Renal pelvis (tissue), 4 donors: ENCODE results near the gene LILRB1. TPM values are rescaled to one million over a fixed set of nuclear protein-coding genes. Genes with fewer than 3 reads are reported as not detected.
"Not testable (repeated sequence)": the region's sequence is repeated elsewhere in the genome, so short reads cannot be mapped to it uniquely, and the experiment has no call there.

Experiments used
- DNase-seq: peaks from one replicate; pipeline ENCODE4 v3.0.0-alpha.2; 2013
- polyA plus RNA-seq, 3 donors: library from polyadenylated mRNA; unstranded; fragments of 120-200 nt; gene quantifications; one replicate each; pipeline ENCODE4 v1.2.1, GENCODE V29; 2013; ENCODE audit not compliant: insufficient read length in 3 of 3

The LILRB1 gene
- polyA plus RNA-seq, 3 donors, result 0.91 to 1.4 (median 1.3) TPM

DNA sequence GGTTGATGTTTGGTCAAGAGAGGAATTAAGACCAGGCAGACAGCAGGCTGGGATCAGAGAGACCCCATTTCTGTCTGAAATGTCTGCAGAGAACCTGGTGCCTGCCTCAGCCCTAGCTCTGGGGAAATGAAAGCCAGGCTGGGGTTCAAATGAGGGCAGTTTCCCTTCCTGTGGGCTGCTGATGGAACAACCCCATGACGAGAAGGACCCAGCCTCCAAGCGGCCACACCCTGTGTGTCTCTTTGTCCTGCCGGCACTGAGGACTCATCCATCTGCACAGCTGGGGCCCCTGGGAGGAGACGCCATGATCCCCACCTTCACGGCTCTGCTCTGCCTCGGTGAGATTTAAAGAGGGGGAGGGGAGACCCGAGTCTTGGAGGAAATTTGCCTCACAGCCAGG, 32.4 kb downstream of the LILRB1 start, which contains the start of gene LILRB4:
Gene LILRB4 (plus strand): TSS at position 256 of the 400 bp plus-strand sequence. CDS start 49 bp downstream, at position 305.
- DNase-seq, result no peak

DNA sequence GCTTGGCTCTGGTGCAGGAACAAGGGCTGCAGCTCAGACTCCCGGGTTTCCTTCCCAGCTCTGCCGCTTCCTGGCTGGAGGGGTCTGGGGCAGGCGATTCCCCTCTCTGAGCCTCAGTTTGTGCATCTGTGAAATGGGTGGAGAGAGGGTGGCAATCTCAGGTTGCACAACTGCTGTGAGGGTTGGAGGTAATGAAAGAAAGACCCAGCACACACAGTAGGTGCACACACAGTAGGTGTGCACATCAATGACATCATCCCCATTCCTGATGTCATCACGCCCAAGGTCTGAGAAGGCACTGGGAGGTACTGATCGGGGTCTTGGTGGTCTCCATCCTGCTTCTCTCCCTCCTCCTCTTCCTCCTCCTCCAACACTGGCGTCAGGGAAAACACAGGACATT, 35.2 kb downstream of the LILRB1 start:
- DNase-seq, result no peak

DNA sequence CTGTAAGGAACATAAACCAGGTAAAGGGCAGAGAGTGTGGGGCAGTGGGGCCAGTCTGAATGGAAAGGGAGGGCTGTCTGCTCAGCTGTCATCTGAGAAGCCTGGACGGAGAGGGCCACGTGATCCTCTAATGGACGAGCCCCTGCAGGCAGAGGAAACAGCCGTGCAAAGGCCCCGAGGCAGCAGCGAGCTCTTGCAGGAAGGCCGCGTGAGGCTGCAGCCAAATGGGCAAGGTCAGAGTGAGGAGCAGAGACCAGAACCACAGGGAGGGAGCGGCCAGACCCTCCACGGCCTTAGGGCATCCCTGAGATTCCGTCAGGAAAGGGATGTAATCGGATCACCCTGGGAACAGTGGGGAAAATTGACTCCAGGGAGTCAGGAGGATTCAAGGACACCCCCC, 36.9 kb downstream of the LILRB1 start:
- DNase-seq, result no peak

DNA sequence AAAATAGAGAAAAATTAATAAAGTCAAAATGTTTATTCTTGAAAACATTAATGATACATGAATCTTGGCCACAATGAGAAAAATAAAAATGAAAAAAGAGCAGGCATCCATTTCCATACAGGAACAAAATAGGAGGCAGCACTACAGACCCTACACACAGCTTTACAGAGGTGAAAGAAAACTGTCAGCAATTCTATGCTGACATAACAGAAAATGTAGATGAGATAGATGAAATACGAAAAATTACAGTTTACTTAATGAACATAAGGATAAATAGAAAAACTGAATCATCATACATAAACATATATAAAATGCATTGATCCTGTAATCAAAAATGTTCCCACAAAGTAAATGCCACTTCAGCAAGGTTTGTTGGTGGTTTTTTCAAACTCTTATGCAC, 38.1 kb downstream of the LILRB1 start:
- DNase-seq, result no peak

DNA sequence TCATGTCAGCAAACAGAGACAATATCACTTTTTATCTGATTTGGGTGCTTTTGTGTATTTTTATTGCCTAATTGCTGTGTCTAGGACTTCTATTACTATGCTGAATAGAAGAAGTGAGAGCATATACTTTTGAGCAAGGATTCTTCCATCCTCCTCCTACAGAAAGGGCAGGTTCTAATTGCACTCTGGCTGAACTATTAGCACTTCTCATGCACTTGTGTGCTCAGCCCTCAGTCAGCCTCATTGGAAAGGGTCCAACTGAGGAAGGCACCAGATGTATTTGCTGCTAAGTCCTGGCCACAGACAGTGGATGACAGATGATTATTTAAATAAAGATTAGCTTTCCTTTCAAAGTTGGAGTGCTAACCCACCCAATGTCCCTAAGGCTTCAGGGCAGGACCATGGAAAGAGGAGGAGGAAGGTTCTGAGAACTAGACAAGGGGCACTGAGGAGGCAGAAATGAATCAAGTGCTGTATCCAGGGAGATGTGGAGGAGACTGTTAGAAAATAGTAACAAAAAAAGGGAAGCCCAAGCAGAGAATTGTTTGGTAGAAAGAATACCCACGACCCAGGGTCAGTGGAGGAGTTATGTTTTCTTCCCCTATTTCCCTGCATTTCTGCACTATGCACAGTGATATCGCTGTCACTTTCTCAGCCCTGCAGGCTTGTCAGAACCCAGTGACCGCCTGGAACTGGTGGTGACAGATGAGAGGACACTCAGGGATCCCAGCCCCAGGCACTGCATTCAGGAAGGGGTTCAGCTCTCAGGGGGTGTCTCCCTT, 40.5 kb downstream of the LILRB1 start:
- DNase-seq, result no peak

DNA sequence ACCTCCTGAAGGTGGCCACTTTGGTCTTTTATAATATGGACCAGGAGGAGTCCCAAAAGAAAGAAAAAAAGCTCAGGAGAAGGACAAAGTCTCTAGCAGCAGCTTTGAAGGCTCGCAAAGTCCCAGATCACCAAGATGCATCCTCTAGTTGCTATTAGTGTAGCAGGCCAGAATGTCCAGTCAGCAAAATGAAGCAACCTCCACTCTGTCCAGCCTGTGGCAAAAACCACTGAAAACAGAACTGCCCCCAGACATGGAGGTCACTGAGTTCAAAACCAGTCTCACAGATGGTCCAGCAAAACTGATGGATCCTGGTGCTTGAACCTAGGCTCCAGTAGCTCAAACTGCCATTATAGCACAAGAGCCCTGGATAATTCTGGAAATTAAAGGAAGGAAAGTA, 42.9 kb downstream of the LILRB1 start:
- no peak for DNase-seq

DNA sequence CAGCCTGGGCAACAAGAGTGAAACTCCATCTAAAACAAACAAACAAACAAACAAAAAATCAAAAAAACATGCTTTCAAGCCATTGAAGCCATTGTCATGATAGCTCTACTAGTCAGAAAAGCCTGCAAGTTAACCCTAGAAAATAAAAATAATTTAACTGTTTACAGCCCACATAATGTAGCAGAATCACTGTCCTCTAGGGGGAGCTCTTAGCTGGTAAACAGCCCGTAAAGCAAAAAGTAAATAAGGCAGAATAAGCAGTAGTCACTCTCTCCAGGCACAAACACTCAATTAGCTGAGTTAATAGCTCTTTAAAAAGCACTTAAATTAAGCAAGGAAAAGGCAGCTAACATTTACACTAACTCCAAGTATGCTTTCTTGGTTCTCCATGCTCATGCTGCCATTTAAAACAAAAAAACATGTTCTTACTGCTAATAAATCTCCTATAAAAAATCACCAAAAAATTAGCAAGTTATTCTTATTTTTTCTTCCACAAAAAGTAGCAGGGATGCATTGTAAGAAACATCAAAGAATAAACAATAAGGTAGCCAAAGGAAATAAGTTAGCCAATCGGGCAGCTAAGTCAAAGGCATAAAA, 43.8 kb downstream of the LILRB1 start:
- no peak for DNase-seq

DNA sequence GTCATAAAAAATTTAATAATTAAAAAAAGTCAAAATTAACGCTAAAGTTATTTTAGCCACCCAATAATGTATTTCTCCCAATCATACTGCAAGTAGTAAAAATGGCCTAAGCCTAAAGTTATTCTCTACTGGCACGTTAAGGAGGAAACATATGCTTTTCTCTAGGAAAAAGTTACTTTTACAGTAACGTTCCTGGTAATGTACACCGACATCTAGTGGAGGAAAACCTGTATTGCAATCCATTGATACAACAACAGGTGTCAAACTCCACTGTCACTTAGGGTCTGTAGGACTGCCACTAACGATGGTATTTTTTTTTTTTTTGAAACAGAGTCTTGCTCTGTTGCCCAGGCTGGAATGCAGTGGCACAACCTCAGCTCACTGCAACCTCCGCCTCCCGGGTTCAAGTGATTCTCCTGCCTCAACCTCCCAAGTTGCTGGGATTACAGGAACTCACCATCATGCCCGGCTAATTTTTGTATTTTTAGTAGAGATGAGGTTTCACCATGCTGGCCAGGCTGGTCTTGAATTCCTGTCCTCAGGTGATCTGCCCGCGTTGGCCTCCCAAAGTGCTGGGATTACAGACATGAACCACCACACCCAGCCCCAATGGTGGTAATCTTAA, 46.0 kb downstream of the LILRB1 start:
- peak; percentile 29 for DNase-seq

DNA sequence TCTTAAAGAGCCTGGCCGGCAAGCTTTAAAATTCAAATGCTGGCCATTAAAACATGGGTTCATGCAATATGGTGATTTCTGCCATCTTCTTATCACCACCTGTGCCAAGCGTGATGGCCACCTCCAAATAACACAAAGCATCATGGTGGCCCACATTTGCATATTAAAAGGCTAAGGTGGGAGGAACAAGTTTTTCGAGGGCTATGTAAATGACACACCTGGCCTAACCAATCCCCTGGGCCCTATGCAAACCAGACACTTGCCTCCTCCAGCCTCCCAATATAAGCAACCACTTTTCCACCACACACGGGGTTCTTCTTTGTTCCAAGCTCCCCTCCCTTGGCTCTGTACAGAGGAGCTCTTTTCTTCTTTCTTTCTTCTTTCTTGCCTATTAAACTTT, 46.9 kb downstream of the LILRB1 start:
- no peak for DNase-seq

DNA sequence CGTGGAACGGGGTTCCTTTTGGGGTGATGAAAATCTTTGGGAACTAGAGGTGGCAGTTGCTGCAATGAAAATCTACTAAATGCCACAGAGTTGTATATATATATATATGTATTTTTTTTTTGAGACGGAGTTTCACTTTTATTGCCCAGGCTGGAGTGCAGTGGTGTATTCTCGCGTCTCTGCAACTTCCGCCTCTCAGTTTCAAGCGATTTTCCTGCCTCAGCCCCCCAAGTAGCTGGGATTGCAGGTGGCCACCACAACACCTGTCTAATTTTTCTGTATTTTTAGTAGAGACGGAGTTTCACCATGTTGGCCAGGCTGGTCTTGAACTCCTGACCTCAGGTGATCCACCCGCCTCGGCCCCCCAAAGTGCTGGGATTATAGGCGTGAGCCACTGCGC, 51.3 kb downstream of the LILRB1 start:
- not testable (repeated sequence) for DNase-seq

DNA sequence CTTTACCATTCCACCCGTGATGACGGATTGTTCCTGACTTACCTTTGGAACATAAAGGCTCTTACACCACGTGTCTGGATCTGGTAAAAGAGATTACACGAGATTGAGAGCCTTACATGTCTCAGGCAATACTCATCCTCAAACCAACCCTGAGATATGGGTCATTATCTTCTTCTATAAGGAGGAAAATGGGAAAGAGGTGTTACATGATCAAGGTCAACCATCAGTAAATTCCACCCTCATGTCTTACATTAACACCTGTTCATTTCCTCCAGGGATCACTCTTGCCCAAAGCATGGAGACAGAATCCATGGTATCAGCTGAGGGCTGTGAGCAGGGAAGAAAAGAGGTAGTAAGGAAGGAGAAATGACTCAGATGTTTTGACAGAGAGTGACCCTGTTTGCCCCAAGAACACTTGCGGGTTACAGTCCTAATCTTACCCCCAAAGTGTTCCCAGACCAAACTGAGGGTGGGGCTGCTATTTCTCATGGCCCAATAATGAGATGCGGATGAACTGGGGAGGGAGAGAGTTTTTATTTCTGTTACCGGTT, 52.1 kb downstream of the LILRB1 start:
- no peak for DNase-seq

DNA sequence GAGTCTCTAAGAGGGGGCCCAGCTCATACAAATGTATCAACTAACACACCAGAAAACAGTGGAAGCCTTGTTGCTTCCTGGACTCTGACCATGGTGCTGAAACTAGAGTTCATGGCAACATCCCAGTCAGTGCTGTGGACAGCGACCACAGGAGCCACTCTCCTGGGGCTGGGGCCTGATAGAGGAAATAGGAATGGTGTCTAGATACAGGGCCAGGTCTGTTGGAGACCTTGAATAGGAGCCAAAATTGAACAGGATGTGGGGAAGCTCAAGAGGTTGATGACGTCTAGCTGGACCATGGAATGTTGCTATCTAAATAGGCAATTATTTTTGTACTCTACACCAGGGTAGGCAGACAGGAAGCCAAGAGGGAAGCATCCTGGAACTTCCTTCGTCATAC, 54.2 kb downstream of the LILRB1 start:
- DNase-seq, result peak; percentile 83

Other genes starting within 250 kb of the LILRB1 start
- gene TTYH1, start 215.0 kb upstream of the LILRB1 start, polyA plus RNA-seq, result 10 to 100 TPM; 11.5 to 14.4 (median 14.1) TPM
- gene LENG8, start 181.3 kb upstream of the LILRB1 start, polyA plus RNA-seq, result 100 to 1,000 TPM; 156 to 228 (median 218) TPM
- 1 to 10 TPM; 1.9 to 2.4 (median 2.2) TPM for gene LENG9, start 166.7 kb upstream of the LILRB1 start, polyA plus RNA-seq
- gene CDC42EP5, start 157.2 kb upstream of the LILRB1 start, polyA plus RNA-seq, result 10 to 100 TPM; 27.1 to 46.5 (median 40.9) TPM
- under 1 TPM in 1 of 3 donors, not detected in 2; 0.56 TPM for gene LAIR2, start 127.7 kb upstream of the LILRB1 start, polyA plus RNA-seq
- 1 to 10 TPM in 1 of 3 donors, under 1 TPM in 2; 0.58 to 1.1 (median 0.73) TPM for gene LILRA2, start 56.7 kb upstream of the LILRB1 start, polyA plus RNA-seq
- under 1 TPM; 0.43 to 0.53 (median 0.53) TPM for gene LILRA1, start 36.9 kb upstream of the LILRB1 start, polyA plus RNA-seq
- 1 to 10 TPM; 1.1 to 1.3 (median 1.2) TPM for gene LILRB4, start 32.5 kb downstream of the LILRB1 start, polyA plus RNA-seq
- not detected for gene KIR3DL3, start 94.0 kb downstream of the LILRB1 start, polyA plus RNA-seq
- gene KIR2DL3, start 108.0 kb downstream of the LILRB1 start, polyA plus RNA-seq, result not detected
- under 1 TPM in 1 of 3 donors, not detected in 2; 0.29 TPM for gene KIR2DL1, start 139.3 kb downstream of the LILRB1 start, polyA plus RNA-seq
- gene KIR2DL4, start 173.1 kb downstream of the LILRB1 start, polyA plus RNA-seq, result not detected
- gene KIR3DL1, start 186.0 kb downstream of the LILRB1 start, polyA plus RNA-seq, result not detected
- not detected for gene KIR2DS4, start 202.2 kb downstream of the LILRB1 start, polyA plus RNA-seq
- gene KIR3DL2, start 220.0 kb downstream of the LILRB1 start, polyA plus RNA-seq, result not detected
- gene FCAR, start 243.8 kb downstream of the LILRB1 start, polyA plus RNA-seq, result under 1 TPM; 0.21 to 0.31 (median 0.29) TPM